Loucy (cell line): ENCODE measurements around the gene GREB1L.
"Not testable (repeated sequence)": the region's sequence is repeated elsewhere in the genome, so short reads cannot be mapped to it uniquely, and the experiment has no call there.

Experiments used
- H2AFZ ChIP-seq: fragments of 200-600 bp; sonication (generic); 2 replicates; pipeline ENCODE4 v1.6.0; 2016; ENCODE audit warnings: antibody characterized with exemption, mild to moderate bottlenecking, low read length, moderate library complexity
- H3F3A ChIP-seq: fragments of 200-600 bp; 2 replicates; pipeline ENCODE4 v1.6.0; 2016; ENCODE audit warnings: antibody characterized with exemption, low read depth, mild to moderate bottlenecking
- H3K27me3 ChIP-seq: fragments of 200-600 bp; sonication (generic); 2 replicates; pipeline ENCODE4 v1.6.1; 2014; ENCODE audit warnings: low read length, mild to moderate bottlenecking; ENCODE audit not compliant: insufficient read depth, poor library complexity, severe bottlenecking
- H3K36me3 ChIP-seq: fragments of 200-600 bp; sonication (generic); 2 replicates; pipeline ENCODE4 v1.6.1; 2016; ENCODE audit warnings: low read length; ENCODE audit not compliant: insufficient read depth
- H3K4me1 ChIP-seq: fragments of 200-600 bp; sonication (generic); 2 replicates; pipeline ENCODE4 v1.5.1; 2014; ENCODE audit warnings: low read length, mild to moderate bottlenecking; ENCODE audit not compliant: insufficient read depth, poor library complexity, severe bottlenecking
- H3K4me2 ChIP-seq: fragments of 200-600 bp; sonication (generic); 2 replicates; pipeline ENCODE4 v1.6.0; 2014; ENCODE audit warnings: antibody characterized with exemption, low read length, low read depth, mild to moderate bottlenecking; ENCODE audit not compliant: poor library complexity, severe bottlenecking
- H3K4me3 ChIP-seq: fragments of 200-600 bp; sonication (generic); 2 replicates; pipeline ENCODE4 v1.5.1; 2014; ENCODE audit warnings: low read length, mild to moderate bottlenecking, mixed read lengths; ENCODE audit not compliant: poor library complexity, severe bottlenecking
- H3K79me2 ChIP-seq: fragments of 200-600 bp; sonication (generic); 2 replicates; pipeline ENCODE4 v1.6.1; 2014; ENCODE audit warnings: low read length; ENCODE audit not compliant: insufficient read depth
- H3K9ac ChIP-seq: fragments of 200-600 bp; sonication (generic); 2 replicates; pipeline ENCODE4 v1.6.0; 2014; ENCODE audit warnings: mild to moderate bottlenecking, low read depth, low read length, moderate library complexity; ENCODE audit not compliant: poor library complexity, severe bottlenecking
- H3K9me2 ChIP-seq: fragments of 200-600 bp; sonication (generic); replicated peaks from 2 replicates; pipeline ENCODE4 v1.6.1; 2016; ENCODE audit warnings: low read depth, low read length, mixed read lengths
- H3K9me3 ChIP-seq: fragments of 200-600 bp; sonication (generic); 2 replicates; pipeline ENCODE4 v1.6.1; 2014; ENCODE audit warnings: mild to moderate bottlenecking, antibody characterized with exemption, low read length, low read depth; ENCODE audit not compliant: insufficient read depth
- H4K20me1 ChIP-seq: fragments of 200-600 bp; sonication (generic); 2 replicates; pipeline ENCODE4 v1.6.0; 2014; ENCODE audit warnings: antibody characterized with exemption, low read length, mild to moderate bottlenecking; ENCODE audit not compliant: insufficient read depth, poor library complexity, severe bottlenecking
- EZH2phosphoT487 ChIP-seq: fragments of 200-600 bp; IDR thresholded peaks from 2 replicates; pipeline ENCODE4 v1.6.1; 2018; ENCODE audit warnings: antibody characterized with exemption, mild to moderate bottlenecking, moderate library complexity, borderline replicate concordance
- TF ChIP-seq, protein P1 (sequence below): fragments of 200-600 bp; sonication (generic); conservative IDR thresholded peaks from 2 replicates; pipeline ENCODE4 v1.5.1; 2014; ENCODE audit warnings: mild to moderate bottlenecking, antibody characterized with exemption, low read length

The GREB1L gene

DNA sequence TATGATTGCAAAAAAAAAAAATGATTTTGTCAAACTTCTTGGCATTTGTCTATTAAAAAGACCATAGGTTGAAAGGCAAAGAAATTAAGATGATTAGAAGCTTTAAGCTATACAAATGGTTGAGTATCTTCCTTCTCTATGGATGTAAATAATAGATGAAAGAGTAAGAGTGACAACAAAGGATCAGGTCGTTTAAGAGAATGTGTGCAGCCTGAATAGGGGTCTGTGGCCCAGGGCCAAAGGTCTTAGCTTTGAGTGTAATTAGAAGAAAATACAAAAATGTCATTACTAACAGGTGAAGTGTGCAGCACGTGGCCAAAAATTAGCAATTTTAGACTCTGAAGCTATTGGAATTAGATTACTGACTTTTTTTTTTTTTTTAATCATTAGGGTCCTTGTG, 122.4 kb downstream of the GREB1L start:
- Histone ChIP-seq H3K4me1 (peaks cover 4% of the 10 kb centered on the region), H3K4me3 (no peak overlapping the region)
- TF ChIP-seq, protein P1, sequence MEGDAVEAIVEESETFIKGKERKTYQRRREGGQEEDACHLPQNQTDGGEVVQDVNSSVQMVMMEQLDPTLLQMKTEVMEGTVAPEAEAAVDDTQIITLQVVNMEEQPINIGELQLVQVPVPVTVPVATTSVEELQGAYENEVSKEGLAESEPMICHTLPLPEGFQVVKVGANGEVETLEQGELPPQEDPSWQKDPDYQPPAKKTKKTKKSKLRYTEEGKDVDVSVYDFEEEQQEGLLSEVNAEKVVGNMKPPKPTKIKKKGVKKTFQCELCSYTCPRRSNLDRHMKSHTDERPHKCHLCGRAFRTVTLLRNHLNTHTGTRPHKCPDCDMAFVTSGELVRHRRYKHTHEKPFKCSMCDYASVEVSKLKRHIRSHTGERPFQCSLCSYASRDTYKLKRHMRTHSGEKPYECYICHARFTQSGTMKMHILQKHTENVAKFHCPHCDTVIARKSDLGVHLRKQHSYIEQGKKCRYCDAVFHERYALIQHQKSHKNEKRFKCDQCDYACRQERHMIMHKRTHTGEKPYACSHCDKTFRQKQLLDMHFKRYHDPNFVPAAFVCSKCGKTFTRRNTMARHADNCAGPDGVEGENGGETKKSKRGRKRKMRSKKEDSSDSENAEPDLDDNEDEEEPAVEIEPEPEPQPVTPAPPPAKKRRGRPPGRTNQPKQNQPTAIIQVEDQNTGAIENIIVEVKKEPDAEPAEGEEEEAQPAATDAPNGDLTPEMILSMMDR, result no peak
- TF ChIP-seq EZH2phosphoT487, result no peak

DNA sequence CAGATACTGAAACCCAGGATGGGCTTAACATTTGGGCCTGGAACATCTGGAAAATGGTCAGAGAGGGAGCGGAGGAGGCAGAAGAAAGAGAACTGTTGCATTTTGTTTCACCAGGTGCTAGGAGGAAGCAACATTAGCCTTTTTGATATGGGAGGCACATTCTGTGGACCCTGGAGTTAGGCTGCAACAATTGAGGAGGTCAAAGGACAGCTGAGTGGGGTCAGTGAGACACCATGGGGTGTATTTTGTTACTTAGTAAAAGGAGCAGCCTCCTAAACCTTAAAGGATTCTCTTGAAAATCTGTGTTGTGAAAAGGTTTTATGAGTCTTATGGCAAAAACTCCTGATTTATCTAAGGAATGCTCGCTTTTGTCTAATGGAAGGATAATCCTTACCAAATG, 124.9 kb downstream of the GREB1L start:
- Histone ChIP-seq H3K27me3 (no peaks in the 10 kb centered on the region), H3K9ac (no peak overlapping the region), H3K79me2 (no peaks in the 10 kb centered on the region), H3K9me2 (no peaks in the 10 kb centered on the region), H3F3A (no peaks in the 10 kb centered on the region), H3K4me2 (no peak overlapping the region), H2AFZ (no peak overlapping the region), H4K20me1 (no peaks in the 10 kb centered on the region), H3K9me3 (no peaks in the 10 kb centered on the region), H3K4me1 (peaks cover 4% of the 10 kb centered on the region), H3K36me3 (no peaks in the 10 kb centered on the region), H3K4me3 (no peak overlapping the region)
- TF ChIP-seq, protein P1, result no peak
- TF ChIP-seq EZH2phosphoT487, result no peak

More for the DNA sequence above, 122.4 kb downstream of the GREB1L start:
- H3K9me3 ChIP-seq, result no peaks in the 10 kb centered on the region
- no peak overlapping the region for H3K9ac ChIP-seq
- no peaks in the 10 kb centered on the region for H3K9me2 ChIP-seq
- no peaks in the 10 kb centered on the region for H3K79me2 ChIP-seq
- 0 out of 2 replicates have a peak overlapping the region, but pooled peaks have one; percentile 51 for H2AFZ ChIP-seq
- H3K27me3 ChIP-seq, result no peaks in the 10 kb centered on the region
- H3K36me3 ChIP-seq, result no peaks in the 10 kb centered on the region
- H3K4me2 ChIP-seq, result no peak overlapping the region
- H4K20me1 ChIP-seq, result no peaks in the 10 kb centered on the region
- no peaks in the 10 kb centered on the region for H3F3A ChIP-seq

DNA sequence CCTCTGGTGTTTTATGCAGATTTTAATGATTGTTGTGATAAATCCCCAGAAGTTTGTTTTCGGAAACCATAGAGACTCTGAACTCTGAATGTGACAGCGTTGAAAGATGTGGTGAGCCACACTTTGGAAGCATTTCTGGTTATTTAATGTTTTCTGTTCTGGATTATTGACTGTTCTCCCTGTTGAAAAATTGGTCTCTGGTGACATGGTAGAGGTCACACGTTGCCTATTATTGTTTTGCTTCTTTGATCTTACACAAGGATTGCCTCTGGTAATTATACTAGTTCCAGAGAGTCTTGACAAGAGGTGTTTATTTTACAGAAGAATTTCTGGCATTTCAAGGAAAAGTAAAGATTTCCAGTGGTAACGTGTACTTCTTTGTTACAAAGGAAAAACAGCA, 127.1 kb downstream of the GREB1L start:
- no peak overlapping the region for H3K9ac ChIP-seq
- H3K4me1 ChIP-seq, result no peaks in the 10 kb centered on the region
- H3K9me3 ChIP-seq, result no peaks in the 10 kb centered on the region
- TF ChIP-seq EZH2phosphoT487, result no peak
- TF ChIP-seq, protein P1, result no peak
- H3K4me3 ChIP-seq, result no peak overlapping the region
- H3K27me3 ChIP-seq, result no peaks in the 10 kb centered on the region
- no peaks in the 10 kb centered on the region for H3K36me3 ChIP-seq
- no peak overlapping the region for H2AFZ ChIP-seq
- H3K9me2 ChIP-seq, result no peaks in the 10 kb centered on the region
- no peaks in the 10 kb centered on the region for H4K20me1 ChIP-seq
- no peaks in the 10 kb centered on the region for H3F3A ChIP-seq
- no peaks in the 10 kb centered on the region for H3K79me2 ChIP-seq
- no peak overlapping the region for H3K4me2 ChIP-seq

DNA sequence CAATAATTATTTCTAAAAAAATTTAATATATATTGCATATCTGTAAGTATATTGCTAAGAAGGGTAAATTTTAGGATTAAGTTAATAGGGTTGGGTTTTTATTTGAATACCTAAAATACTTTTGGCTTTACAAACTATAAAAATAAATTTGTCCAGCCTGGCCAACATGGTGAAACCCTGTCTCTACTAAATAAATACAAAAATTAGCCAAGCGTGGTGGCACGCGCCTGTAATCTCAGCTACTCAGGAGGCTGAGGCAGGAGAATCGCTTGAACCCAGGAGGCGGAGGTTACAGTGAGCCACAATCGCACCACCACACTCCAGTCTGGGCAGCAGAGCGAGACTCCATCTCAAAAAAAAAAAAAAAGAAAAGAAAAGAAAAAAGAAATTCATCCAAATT, 127.6 kb downstream of the GREB1L start:
- not testable (repeated sequence) for H3F3A ChIP-seq, H4K20me1 ChIP-seq, H3K27me3 ChIP-seq, H2AFZ ChIP-seq, H3K4me1 ChIP-seq, H3K79me2 ChIP-seq, H3K4me2 ChIP-seq, H3K9ac ChIP-seq, H3K9me2 ChIP-seq, H3K4me3 ChIP-seq, H3K9me3 ChIP-seq, H3K36me3 ChIP-seq
